GM23338 (cell line): ENCODE measurements around the gene DAPL1. TPM values are rescaled to one million over a fixed set of nuclear protein-coding genes. Genes with fewer than 3 reads are reported as not detected.

Source experiments
- ATAC-seq: fragments of 200-7000 bp; cut with Tn5 transposase; 3 replicates; pipeline ENCODE4 v1.9.1; 2020
- DNase-seq: peaks from one replicate; pipeline ENCODE4 v3.0.0-alpha.2; 2015; ENCODE audit warnings: low spot score
- H2AFZ ChIP-seq: fragments of 200-600 bp; sonication (generic); 2 replicates; pipeline ENCODE4 v1.8.0; 2016; ENCODE audit warnings: antibody characterized with exemption, mild to moderate bottlenecking, moderate library complexity
- H3F3A ChIP-seq: fragments of 200-600 bp; sonication (generic); replicated peaks from 2 replicates; pipeline ENCODE4 v1.8.0; 2017; ENCODE audit warnings: antibody characterized with exemption, mixed run types, low read depth
- H3K27ac ChIP-seq: fragments of 200-600 bp; sonication (generic); 2 replicates; pipeline ENCODE4 v1.6.1; 2016; ENCODE audit warnings: low read depth
- H3K27me3 ChIP-seq: fragments of 200-600 bp; sonication (generic); 2 replicates; pipeline ENCODE4 v1.8.0; 2016; ENCODE audit warnings: mild to moderate bottlenecking, mixed run types, moderate library complexity; ENCODE audit not compliant: insufficient read depth
- H3K36me3 ChIP-seq: fragments of 200-600 bp; sonication (generic); 2 replicates; pipeline ENCODE4 v1.8.0; 2016; ENCODE audit warnings: mild to moderate bottlenecking; ENCODE audit not compliant: insufficient read depth
- H3K4me1 ChIP-seq: fragments of 200-600 bp; sonication (generic); 2 replicates; pipeline ENCODE4 v1.8.0; 2016; ENCODE audit warnings: mild to moderate bottlenecking, moderate library complexity; ENCODE audit not compliant: insufficient read depth
- H3K4me2 ChIP-seq: fragments of 200-600 bp; sonication (generic); 2 replicates; pipeline ENCODE4 v1.7.1; 2017; ENCODE audit warnings: mixed run types
- H3K4me3 ChIP-seq: fragments of 200-600 bp; sonication (generic); 2 replicates; pipeline ENCODE4 v1.6.1; 2016; ENCODE audit warnings: mixed run types
- H3K79me2 ChIP-seq: fragments of 200-600 bp; sonication (generic); replicated peaks from 2 replicates; pipeline ENCODE4 v1.8.0; 2017; ENCODE audit warnings: mild to moderate bottlenecking; ENCODE audit not compliant: insufficient read depth
- H3K9me2 ChIP-seq: fragments of 200-600 bp; sonication (generic); 2 replicates; pipeline ENCODE4 v1.8.0; 2017; ENCODE audit not compliant: insufficient read depth
- H4K20me1 ChIP-seq: fragments of 200-600 bp; sonication (generic); replicated peaks from 2 replicates; pipeline ENCODE4 v1.8.0; 2017; ENCODE audit warnings: mild to moderate bottlenecking; ENCODE audit not compliant: insufficient read depth
- H3K27ac Mint-ChIP-seq: 2 replicates; pipeline ENCODE4 v1.8.0; 2020; ENCODE audit warnings: inconsistent platforms, mild to moderate bottlenecking, moderate library complexity, mixed read lengths
- H3K27me3 Mint-ChIP-seq: 3 replicates; pipeline ENCODE4 v1.8.0; 2022; ENCODE audit warnings: low read depth, mild to moderate bottlenecking, moderate library complexity, mixed read lengths, inconsistent platforms; ENCODE audit not compliant: insufficient read depth, poor library complexity
- H3K36me3 Mint-ChIP-seq: 3 replicates; pipeline ENCODE4 v1.8.0; 2021; ENCODE audit warnings: low read depth, mild to moderate bottlenecking, inconsistent platforms, moderate library complexity, mixed read lengths
- H3K4me1 Mint-ChIP-seq: 3 replicates; pipeline ENCODE4 v1.8.0; 2020; ENCODE audit warnings: mild to moderate bottlenecking, inconsistent platforms, mixed read lengths
- H3K4me3 Mint-ChIP-seq: 3 replicates; pipeline ENCODE4 v1.8.0; 2021; ENCODE audit warnings: moderate library complexity, mild to moderate bottlenecking, inconsistent platforms, mixed read lengths
- H3K9me3 Mint-ChIP-seq: 3 replicates; pipeline ENCODE4 v1.8.0; 2020; ENCODE audit warnings: moderate library complexity, mild to moderate bottlenecking, inconsistent platforms, mixed read lengths
- CREB1 ChIP-seq: fragments of 250-450 bp; sonication (Bioruptor Pico); IDR thresholded peaks from 2 replicates; pipeline ENCODE4 v1.5.0; 2020; ENCODE audit warnings: low read depth, mild to moderate bottlenecking, moderate library complexity
- EZH2phosphoT487 ChIP-seq: fragments of 200-600 bp; sonication (generic); IDR thresholded peaks from one replicate; pipeline ENCODE4 v1.8.1; 2018; ENCODE audit warnings: antibody characterized with exemption; ENCODE audit not compliant: unreplicated experiment
- JUNB ChIP-seq: IDR thresholded peaks from one replicate; pipeline ENCODE4 v1.6.1; 2016; ENCODE audit warnings: antibody characterized with exemption; ENCODE audit not compliant: unreplicated experiment
- NANOG ChIP-seq: IDR thresholded peaks from 2 replicates; pipeline ENCODE4 v1.6.1; 2016; ENCODE audit warnings: antibody characterized with exemption, borderline replicate concordance
- POLR2AphosphoS5 ChIP-seq: IDR thresholded peaks from 2 replicates; pipeline ENCODE4 v1.6.1; 2016; ENCODE audit warnings: antibody characterized with exemption, low read depth
- STAT1 ChIP-seq: IDR thresholded peaks from one replicate; pipeline ENCODE4 v1.6.1; 2016; ENCODE audit warnings: antibody characterized with exemption; ENCODE audit not compliant: unreplicated experiment
- ZNF114 ChIP-seq: fragments of 250-450 bp; sonication (Bioruptor Pico); IDR thresholded peaks from 2 replicates; pipeline ENCODE4 v1.5.0; 2020; ENCODE audit warnings: mild to moderate bottlenecking, moderate library complexity
- ZNF331 ChIP-seq: fragments of 250-450 bp; sonication (Bioruptor Pico); IDR thresholded peaks from 2 replicates; pipeline ENCODE4 v1.5.0; 2020; ENCODE audit warnings: low read depth, mild to moderate bottlenecking, moderate library complexity
- polyA plus RNA-seq: library from polyadenylated mRNA; unstranded; fragments of >200 nt; fragmentation: Nextera tagmentation; extraction: Ambion mirVana; gene quantifications from 2 replicates; pipeline ENCODE4 v1.2.1, GENCODE V29; 2016
- total RNA-seq: library from RNA; depleted of rRNA; stranded (reverse); fragments of >200 nt; shearing (Covaris generic); gene quantifications from 2 replicates; pipeline ENCODE4 v1.2.3, GENCODE V29; 2014
- TF ChIP-seq, protein P1 (sequence below): IDR thresholded peaks from 2 replicates; pipeline ENCODE4 v1.6.1; 2016; ENCODE audit warnings: antibody characterized with exemption
- TF ChIP-seq, protein P2 (sequence below): IDR thresholded peaks from one replicate; pipeline ENCODE4 v1.6.1; 2018; ENCODE audit warnings: antibody characterized with exemption; ENCODE audit not compliant: unreplicated experiment
- TF ChIP-seq, protein P3 (sequence below), 2 experiments: fragments of 200-600 bp in 1 of 2; sonication (generic) in 1 of 2; conservative IDR thresholded peaks; 2 replicates each; pipeline versions ENCODE4 v1.5.1 to v1.6.1; 2016 to 2017; ENCODE audit warnings: antibody characterized with exemption in 2 of 2, low read depth in 2 of 2, mild to moderate bottlenecking in 2 of 2, moderate library complexity in 1 of 2

The DAPL1 gene
- total and polyA plus RNA-seq, 2 experiments from 2014 or later = not detected

DNA sequence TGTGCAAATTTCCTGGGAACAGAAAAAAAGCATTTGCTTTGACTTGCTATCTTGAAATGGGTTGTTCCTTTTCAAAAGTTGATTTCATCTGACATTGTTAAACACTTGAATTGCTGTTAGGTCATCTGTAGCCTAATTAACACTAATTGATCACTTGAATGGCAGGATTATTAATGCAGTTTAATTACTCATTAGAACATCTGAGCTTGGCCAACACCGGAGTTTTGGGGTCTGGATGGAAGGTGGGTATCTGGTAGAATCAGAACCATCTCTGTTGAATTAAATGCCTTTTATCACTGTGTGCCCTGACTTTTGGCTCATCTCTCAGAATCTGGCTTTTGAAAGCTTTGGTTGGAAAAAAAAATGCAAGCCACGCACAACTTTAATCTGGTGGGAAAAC lies 8.4 kb downstream of the DAPL1 start:
- no peaks in the 10 kb centered on the region for H3K27me3 ChIP-seq
- Mint-ChIP-seq H3K9me3 (no peaks in the 10 kb centered on the region), H3K4me1 (no peaks in the 10 kb centered on the region), H3K4me3 (no peak overlapping the region), H3K27ac (no peak overlapping the region), H3K36me3 (no peaks in the 10 kb centered on the region), H3K27me3 (no peaks in the 10 kb centered on the region)
- TF ChIP-seq, protein P1, sequence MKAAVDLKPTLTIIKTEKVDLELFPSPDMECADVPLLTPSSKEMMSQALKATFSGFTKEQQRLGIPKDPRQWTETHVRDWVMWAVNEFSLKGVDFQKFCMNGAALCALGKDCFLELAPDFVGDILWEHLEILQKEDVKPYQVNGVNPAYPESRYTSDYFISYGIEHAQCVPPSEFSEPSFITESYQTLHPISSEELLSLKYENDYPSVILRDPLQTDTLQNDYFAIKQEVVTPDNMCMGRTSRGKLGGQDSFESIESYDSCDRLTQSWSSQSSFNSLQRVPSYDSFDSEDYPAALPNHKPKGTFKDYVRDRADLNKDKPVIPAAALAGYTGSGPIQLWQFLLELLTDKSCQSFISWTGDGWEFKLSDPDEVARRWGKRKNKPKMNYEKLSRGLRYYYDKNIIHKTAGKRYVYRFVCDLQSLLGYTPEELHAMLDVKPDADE = no peak
- TF ChIP-seq ZNF331 (CRISPR knock-in tag) = no peak
- no peak for TF ChIP-seq NANOG
- TF ChIP-seq, protein P2, sequence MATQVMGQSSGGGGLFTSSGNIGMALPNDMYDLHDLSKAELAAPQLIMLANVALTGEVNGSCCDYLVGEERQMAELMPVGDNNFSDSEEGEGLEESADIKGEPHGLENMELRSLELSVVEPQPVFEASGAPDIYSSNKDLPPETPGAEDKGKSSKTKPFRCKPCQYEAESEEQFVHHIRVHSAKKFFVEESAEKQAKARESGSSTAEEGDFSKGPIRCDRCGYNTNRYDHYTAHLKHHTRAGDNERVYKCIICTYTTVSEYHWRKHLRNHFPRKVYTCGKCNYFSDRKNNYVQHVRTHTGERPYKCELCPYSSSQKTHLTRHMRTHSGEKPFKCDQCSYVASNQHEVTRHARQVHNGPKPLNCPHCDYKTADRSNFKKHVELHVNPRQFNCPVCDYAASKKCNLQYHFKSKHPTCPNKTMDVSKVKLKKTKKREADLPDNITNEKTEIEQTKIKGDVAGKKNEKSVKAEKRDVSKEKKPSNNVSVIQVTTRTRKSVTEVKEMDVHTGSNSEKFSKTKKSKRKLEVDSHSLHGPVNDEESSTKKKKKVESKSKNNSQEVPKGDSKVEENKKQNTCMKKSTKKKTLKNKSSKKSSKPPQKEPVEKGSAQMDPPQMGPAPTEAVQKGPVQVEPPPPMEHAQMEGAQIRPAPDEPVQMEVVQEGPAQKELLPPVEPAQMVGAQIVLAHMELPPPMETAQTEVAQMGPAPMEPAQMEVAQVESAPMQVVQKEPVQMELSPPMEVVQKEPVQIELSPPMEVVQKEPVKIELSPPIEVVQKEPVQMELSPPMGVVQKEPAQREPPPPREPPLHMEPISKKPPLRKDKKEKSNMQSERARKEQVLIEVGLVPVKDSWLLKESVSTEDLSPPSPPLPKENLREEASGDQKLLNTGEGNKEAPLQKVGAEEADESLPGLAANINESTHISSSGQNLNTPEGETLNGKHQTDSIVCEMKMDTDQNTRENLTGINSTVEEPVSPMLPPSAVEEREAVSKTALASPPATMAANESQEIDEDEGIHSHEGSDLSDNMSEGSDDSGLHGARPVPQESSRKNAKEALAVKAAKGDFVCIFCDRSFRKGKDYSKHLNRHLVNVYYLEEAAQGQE = no peak
- no peak for TF ChIP-seq POLR2AphosphoS5
- TF ChIP-seq JUNB = no peak
- no peak for TF ChIP-seq ZNF114
- no peak for TF ChIP-seq CREB1 (CRISPR knock-in tag)
- TF ChIP-seq, protein P3, sequence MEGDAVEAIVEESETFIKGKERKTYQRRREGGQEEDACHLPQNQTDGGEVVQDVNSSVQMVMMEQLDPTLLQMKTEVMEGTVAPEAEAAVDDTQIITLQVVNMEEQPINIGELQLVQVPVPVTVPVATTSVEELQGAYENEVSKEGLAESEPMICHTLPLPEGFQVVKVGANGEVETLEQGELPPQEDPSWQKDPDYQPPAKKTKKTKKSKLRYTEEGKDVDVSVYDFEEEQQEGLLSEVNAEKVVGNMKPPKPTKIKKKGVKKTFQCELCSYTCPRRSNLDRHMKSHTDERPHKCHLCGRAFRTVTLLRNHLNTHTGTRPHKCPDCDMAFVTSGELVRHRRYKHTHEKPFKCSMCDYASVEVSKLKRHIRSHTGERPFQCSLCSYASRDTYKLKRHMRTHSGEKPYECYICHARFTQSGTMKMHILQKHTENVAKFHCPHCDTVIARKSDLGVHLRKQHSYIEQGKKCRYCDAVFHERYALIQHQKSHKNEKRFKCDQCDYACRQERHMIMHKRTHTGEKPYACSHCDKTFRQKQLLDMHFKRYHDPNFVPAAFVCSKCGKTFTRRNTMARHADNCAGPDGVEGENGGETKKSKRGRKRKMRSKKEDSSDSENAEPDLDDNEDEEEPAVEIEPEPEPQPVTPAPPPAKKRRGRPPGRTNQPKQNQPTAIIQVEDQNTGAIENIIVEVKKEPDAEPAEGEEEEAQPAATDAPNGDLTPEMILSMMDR (conservative IDR thresholded peaks at IDR 0.05; ENCODE audit: low read depth in 2 of 2) = no peak
- no peak for TF ChIP-seq EZH2phosphoT487
- no peak for TF ChIP-seq STAT1
- H4K20me1 ChIP-seq = no peaks in the 10 kb centered on the region; the same call in 1 of the 2 replicates
- no peak overlapping the region for H3K4me2 ChIP-seq
- no peaks in the 10 kb centered on the region for H3K36me3 ChIP-seq
- H3K27ac ChIP-seq = no peak overlapping the region
- no peaks in the 10 kb centered on the region for H3K4me1 ChIP-seq
- DNase-seq (no peak), ATAC-seq (no peak)
- no peaks in the 10 kb centered on the region for H3F3A ChIP-seq
- H3K4me3 ChIP-seq = no peak overlapping the region
- no peaks in the 10 kb centered on the region for H3K79me2 ChIP-seq
- no peaks in the 10 kb centered on the region for H3K9me2 ChIP-seq
- H2AFZ ChIP-seq = no peak overlapping the region

DNA sequence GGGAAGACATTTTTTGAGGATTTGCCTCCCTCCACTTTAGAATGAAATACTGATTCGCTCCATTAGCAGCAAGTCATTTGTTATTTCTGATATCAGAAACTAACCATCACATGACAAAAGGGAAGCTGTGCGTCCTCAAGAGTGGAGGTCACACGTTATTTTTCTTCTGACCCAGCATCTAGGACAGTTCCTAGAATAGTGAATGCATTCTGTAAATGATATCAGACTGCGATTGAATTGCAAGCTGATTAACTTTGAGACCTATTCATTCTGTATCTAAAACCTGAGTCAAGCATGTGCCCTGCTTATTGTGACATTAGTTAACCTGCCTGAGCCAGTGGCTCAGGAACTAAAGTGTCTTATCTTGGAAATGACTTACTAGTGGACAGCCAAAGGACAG lies 10.1 kb downstream of the DAPL1 start:
- no peaks in the 10 kb centered on the region for H3K4me1 ChIP-seq
- no peak overlapping the region for H3K27ac Mint-ChIP-seq
- H3F3A ChIP-seq = no peaks in the 10 kb centered on the region
- H3K4me2 ChIP-seq = no peak overlapping the region
- no peak for DNase-seq
- H3K79me2 ChIP-seq = no peaks in the 10 kb centered on the region
- no peak overlapping the region for H3K27ac ChIP-seq
- no peaks in the 10 kb centered on the region for H3K36me3 Mint-ChIP-seq
- H3K36me3 ChIP-seq = no peaks in the 10 kb centered on the region
- ATAC-seq = no peak
- no peak overlapping the region for H3K4me3 Mint-ChIP-seq
- H3K4me1 Mint-ChIP-seq = no peaks in the 10 kb centered on the region
- no peaks in the 10 kb centered on the region; the same call in 1 of the 2 replicates for H4K20me1 ChIP-seq
- H3K27me3 Mint-ChIP-seq = no peaks in the 10 kb centered on the region
- no peaks in the 10 kb centered on the region for H3K27me3 ChIP-seq
- no peak overlapping the region for H2AFZ ChIP-seq
- H3K9me2 ChIP-seq = no peaks in the 10 kb centered on the region
- H3K4me3 ChIP-seq = no peak overlapping the region
- H3K9me3 Mint-ChIP-seq = no peaks in the 10 kb centered on the region
- TF ChIP-seq, protein P1 = no peak
- TF ChIP-seq, protein P2 = no peak
- no peak for TF ChIP-seq NANOG
- no peak for TF ChIP-seq CREB1 (CRISPR knock-in tag)
